Dermis microvascular lymphatic vessel endothelial cell (primary cell): ENCODE measurements around the gene PPP2R2C. TPM values are rescaled to one million over a fixed set of nuclear protein-coding genes. Genes with fewer than 3 reads are reported as not detected.

ENCODE experiments used
- DNase-seq, 2 donors: peaks; one replicate each; pipeline versions ENCODE4 v3.0.0 to v3.0.0-alpha.2; 2010; ENCODE audit warnings: low read depth in 2 of 2
- total RNA-seq: library from RNA; depleted of rRNA; stranded (reverse); fragments of >200 nt; gene quantifications from 2 replicates; pipeline ENCODE4 v1.2.1, GENCODE V29; 2014

The PPP2R2C gene
- total RNA-seq, 1 donor from 2014 or later = 0.39 TPM

- peak in 1 of 2 donors; percentile 53 for DNase-seq
Measured at GRCh38 chr4:6291784-6292297, 180.6 kb downstream of the PPP2R2C start.

GRCh38 chr4:6290769-6291547, 181.5 kb downstream of the PPP2R2C start:
- DNase-seq = no peak

- no peak for DNase-seq
Measured at GRCh38 chr4:6290256-6290655, 182.2 kb downstream of the PPP2R2C start.

- DNase-seq = no peak
Measured at GRCh38 chr4:6288871-6289270, 183.5 kb downstream of the PPP2R2C start.

- no peak for DNase-seq
Measured at GRCh38 chr4:6288342-6288741, 184.1 kb downstream of the PPP2R2C start.

GRCh38 chr4:6287017-6287788, 185.2 kb downstream of the PPP2R2C start:
- no peak for DNase-seq

GRCh38 chr4:6283282-6283681, 189.1 kb downstream of the PPP2R2C start:
- peak in 1 of 2 donors; percentile 25 for DNase-seq

GRCh38 chr4:6282314-6282771, 190.1 kb downstream of the PPP2R2C start:
- DNase-seq = no peak

- DNase-seq = no peak
Measured at GRCh38 chr4:6281436-6282313, 190.7 kb downstream of the PPP2R2C start.

GRCh38 chr4:6280365-6280996, 191.9 kb downstream of the PPP2R2C start:
- DNase-seq = no peak

GRCh38 chr4:6279582-6280289, 192.7 kb downstream of the PPP2R2C start:
- no peak for DNase-seq

GRCh38 chr4:6278801-6279197, 193.6 kb downstream of the PPP2R2C start:
- peak; percentile 87 to 95 for DNase-seq

GRCh38 chr4:6277935-6278800, 194.2 kb downstream of the PPP2R2C start:
- DNase-seq = no peak

GRCh38 chr4:6277139-6277802, 195.1 kb downstream of the PPP2R2C start:
- peak in 1 of 2 donors; percentile 18 for DNase-seq

- DNase-seq = peak; percentile 19 to 40
Measured at GRCh38 chr4:6275898-6276806, 196.3 kb downstream of the PPP2R2C start.

GRCh38 chr4:6275351-6275750, 197.1 kb downstream of the PPP2R2C start:
- no peak for DNase-seq

GRCh38 chr4:6273661-6273990, 198.8 kb downstream of the PPP2R2C start:
- no peak for DNase-seq
